ENCODE data around the gene STAT1. TPM values are rescaled to one million over a fixed set of nuclear protein-coding genes. Genes with fewer than 3 reads are reported as not detected.
"Not testable (repeated sequence)": the region's sequence is repeated elsewhere in the genome, so short reads cannot be mapped to it uniquely, and the experiment has no call there.

Gene STAT1
- total and polyA plus RNA-seq, 4 donors = 30.1 to 70.7 (median 55.7) TPM

DNA sequence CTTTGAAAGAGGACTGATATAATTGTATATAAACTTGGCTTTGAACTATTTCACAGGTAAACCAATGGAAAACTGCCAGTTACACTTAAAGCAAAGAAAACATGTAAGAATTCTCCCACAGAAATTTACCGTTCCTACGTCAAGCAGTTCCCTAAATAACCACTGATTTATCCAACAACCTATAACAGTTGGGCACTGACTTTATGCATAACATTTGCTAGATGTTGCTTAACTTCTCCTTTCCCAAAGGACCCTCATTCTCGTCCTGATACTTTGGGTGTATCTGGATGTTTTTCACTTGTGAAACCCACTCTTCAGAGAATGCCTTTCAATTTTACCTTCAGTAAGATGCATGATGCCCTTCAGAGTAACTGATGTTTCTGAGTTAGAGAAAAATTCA is 43.8 kb downstream of the STAT1 start:
- ATAC-seq (ENCODE audit: low FRiP score) (no peak), DNase-seq (no peak)
- Histone ChIP-seq H3K27me3 (ENCODE audit: control insufficient read depth in 1 of 2, insufficient read depth in 2 of 2, low read length in 1 of 2) (no peaks in the 10 kb centered on the region), H3K36me3 (ENCODE audit: control insufficient read depth in 1 of 2, insufficient read depth in 2 of 2, low read length in 1 of 2) (peaks cover 0 to 5% of the 10 kb centered on the region in 2 donors), H3K27ac (ENCODE audit: low read depth in 1 of 2, low read length in 2 of 2) (peak overlapping the region in 1 of 2 donors; percentile 15), H3K4me1 (ENCODE audit: control insufficient read depth in 1 of 2, insufficient read depth in 2 of 2, low read length in 2 of 2) (no peaks in the 10 kb centered on the region), H3K9me3 (ENCODE audit: control insufficient read depth, low read length) (no peaks in the 10 kb centered on the region), H3K4me3 (ENCODE audit: low read length in 2 of 2) (no peak overlapping the region)
- 81 to 83% methylated on average over 3 of the region's 3 CpGs for WGBS, 2 donors
- intact Hi-C loops (cut with DNase I) = no loop called here

DNA sequence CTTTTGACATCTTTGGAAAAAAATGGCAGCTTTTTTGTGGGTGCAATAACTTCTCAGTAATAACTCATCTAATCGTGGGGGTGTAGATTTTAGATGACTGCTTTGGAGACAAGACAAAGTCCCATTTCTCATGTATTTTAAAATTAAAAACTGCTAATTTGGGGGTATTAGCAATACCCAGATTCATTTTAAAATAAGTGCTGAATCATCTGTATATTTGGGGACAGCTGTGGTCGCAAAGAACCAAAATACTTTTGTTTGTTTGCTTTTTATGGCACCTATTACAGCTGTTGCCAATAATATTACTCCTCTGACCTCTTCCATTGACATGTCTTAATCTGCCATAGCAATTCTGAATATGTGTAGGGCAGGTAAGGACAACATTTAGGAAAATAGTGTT is 45.4 kb downstream of the STAT1 start:
- H3K4me1 ChIP-seq (ENCODE audit: control insufficient read depth in 1 of 2, insufficient read depth in 2 of 2, low read length in 2 of 2) = no peaks in the 10 kb centered on the region
- no peak for DNase-seq
- H3K9me3 ChIP-seq (ENCODE audit: control insufficient read depth, low read length) = no peaks in the 10 kb centered on the region
- ATAC-seq (ENCODE audit: low FRiP score) = no peak
- H3K4me3 ChIP-seq (ENCODE audit: low read length in 2 of 2) = no peak overlapping the region
- WGBS, 2 donors = 87 to 90% methylated on average over 2 of the region's 2 CpGs
- no peak overlapping the region for H3K27ac ChIP-seq (ENCODE audit: low read depth in 1 of 2, low read length in 2 of 2)
- intact Hi-C loops (cut with DNase I) = no loop called here
- no peaks in the 10 kb centered on the region for H3K27me3 ChIP-seq (ENCODE audit: control insufficient read depth in 1 of 2, insufficient read depth in 2 of 2, low read length in 1 of 2)
- peaks cover 0 to 5% of the 10 kb centered on the region in 2 donors for H3K36me3 ChIP-seq (ENCODE audit: control insufficient read depth in 1 of 2, insufficient read depth in 2 of 2, low read length in 1 of 2)

DNA sequence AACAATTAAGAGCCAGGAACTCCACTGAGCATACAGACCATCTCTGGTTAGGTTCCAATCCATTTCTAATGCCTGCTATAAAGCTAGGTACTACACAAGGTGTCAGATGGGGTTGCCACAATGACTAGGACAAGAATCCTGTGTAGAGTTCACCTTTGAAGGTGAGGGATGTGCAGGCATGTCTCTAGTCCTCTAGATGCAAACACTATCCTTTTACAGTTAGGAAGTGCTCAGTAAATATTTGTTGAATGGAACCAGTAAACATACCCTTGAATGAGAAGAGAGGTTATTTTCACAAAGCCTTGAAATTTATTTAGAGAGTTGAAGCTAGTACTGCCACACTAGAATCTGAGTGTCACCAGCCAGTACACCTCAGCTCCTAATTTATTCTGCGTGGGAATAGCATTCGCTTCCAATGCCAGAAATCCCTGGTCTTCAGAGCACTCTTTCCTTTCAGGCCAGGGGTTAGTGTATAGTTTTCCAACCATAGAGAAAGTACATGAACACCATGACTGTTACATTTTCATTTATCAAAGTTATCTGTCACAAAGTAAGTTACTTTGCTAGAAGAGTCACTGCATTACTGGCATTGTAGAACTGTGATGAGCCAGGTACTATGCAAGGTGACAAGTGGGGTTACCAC is 48.3 kb downstream of the STAT1 start:
- no peak for DNase-seq
- intact Hi-C loops (cut with DNase I) = no loop called here
- Histone ChIP-seq H3K4me1 (ENCODE audit: control insufficient read depth in 1 of 2, insufficient read depth in 2 of 2, low read length in 2 of 2) (no peaks in the 10 kb centered on the region), H3K27me3 (ENCODE audit: control insufficient read depth in 1 of 2, insufficient read depth in 2 of 2, low read length in 1 of 2) (no peaks in the 10 kb centered on the region), H3K4me3 (ENCODE audit: low read length in 2 of 2) (no peak overlapping the region), H3K36me3 (ENCODE audit: control insufficient read depth in 1 of 2, insufficient read depth in 2 of 2, low read length in 1 of 2) (peaks cover 0 to 5% of the 10 kb centered on the region in 2 donors), H3K9me3 (ENCODE audit: control insufficient read depth, low read length) (no peaks in the 10 kb centered on the region), H3K27ac (ENCODE audit: low read depth in 1 of 2, low read length in 2 of 2) (no peak overlapping the region)
- no peak for ATAC-seq (ENCODE audit: low FRiP score)
- 53 to 57% methylated on average over 2 of the region's 2 CpGs for WGBS, 2 donors

DNA sequence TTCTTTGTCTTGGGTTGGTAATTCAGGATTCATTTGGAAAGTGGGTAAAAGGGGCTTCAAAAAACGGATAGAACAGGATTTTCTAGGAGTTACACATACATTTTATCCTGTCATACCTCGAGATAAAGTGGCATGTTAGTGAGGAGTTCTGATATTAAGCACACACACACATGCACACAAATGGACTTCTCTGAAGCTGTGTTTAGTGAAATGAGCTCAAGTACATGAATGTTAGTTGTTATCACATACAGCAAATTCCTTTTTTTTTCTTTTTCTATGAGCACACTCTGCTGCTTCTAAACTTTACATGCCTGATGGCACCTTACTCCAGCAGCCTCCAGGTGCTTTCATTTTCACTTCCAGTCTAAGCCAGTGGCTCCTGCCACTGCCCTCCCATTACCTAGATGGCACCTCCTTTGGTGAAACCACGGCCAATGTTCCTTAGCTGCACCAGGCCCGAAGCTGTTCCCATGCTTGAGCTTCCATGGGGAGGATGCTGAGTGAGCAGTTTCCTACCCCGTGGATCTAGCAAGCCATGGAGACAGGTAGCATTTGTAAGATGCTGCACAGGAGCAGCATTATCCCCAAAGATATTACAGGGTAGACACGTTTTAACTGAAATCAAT is 49.7 kb downstream of the STAT1 start:
- peaks cover 0 to 5% of the 10 kb centered on the region in 2 donors for H3K36me3 ChIP-seq (ENCODE audit: control insufficient read depth in 1 of 2, insufficient read depth in 2 of 2, low read length in 1 of 2)

DNA sequence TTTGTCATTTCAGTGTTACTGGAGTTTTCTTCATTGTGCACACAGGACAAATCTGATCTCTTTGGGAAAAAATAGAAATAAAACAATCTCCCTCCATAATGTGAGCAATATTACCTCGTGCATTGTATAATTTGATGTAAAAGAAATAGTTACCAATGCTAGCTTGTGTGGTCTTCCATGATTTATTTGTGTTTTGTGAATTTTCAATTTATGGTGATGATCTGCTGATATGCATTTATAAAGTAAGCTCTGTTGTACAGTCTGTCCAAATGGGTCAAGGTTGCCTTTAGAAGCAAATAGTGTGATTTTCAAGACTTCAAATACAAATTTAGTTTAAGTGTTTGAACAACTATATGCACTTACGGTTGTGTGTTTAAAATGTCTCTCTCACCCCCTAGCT is 50.9 kb downstream of the STAT1 start:
- H3K9me3 ChIP-seq (ENCODE audit: control insufficient read depth, low read length) = no peaks in the 10 kb centered on the region
- no peaks in the 10 kb centered on the region for H3K4me1 ChIP-seq (ENCODE audit: control insufficient read depth in 1 of 2, insufficient read depth in 2 of 2, low read length in 2 of 2)
- DNase-seq = no peak
- H3K36me3 ChIP-seq (ENCODE audit: control insufficient read depth in 1 of 2, insufficient read depth in 2 of 2, low read length in 1 of 2) = peaks cover 0 to 5% of the 10 kb centered on the region in 2 donors
- H3K27ac ChIP-seq (ENCODE audit: low read depth in 1 of 2, low read length in 2 of 2) = no peak overlapping the region
- no peak overlapping the region for H3K4me3 ChIP-seq (ENCODE audit: low read length in 2 of 2)
- no peaks in the 10 kb centered on the region for H3K27me3 ChIP-seq (ENCODE audit: control insufficient read depth in 1 of 2, insufficient read depth in 2 of 2, low read length in 1 of 2)
- ATAC-seq (ENCODE audit: low FRiP score) = no peak
- intact Hi-C loops (cut with DNase I) = no loop called here
- 74 to 75% methylated on average over 2 of the region's 2 CpGs for WGBS, 2 donors

More for the DNA sequence above, 49.7 kb downstream of the STAT1 start:
- intact Hi-C loops (cut with DNase I) = no loop called here
- Histone ChIP-seq H3K9me3 (ENCODE audit: control insufficient read depth, low read length) (no peaks in the 10 kb centered on the region), H3K27ac (ENCODE audit: low read depth in 1 of 2, low read length in 2 of 2) (no peak overlapping the region), H3K4me1 (ENCODE audit: control insufficient read depth in 1 of 2, insufficient read depth in 2 of 2, low read length in 2 of 2) (no peaks in the 10 kb centered on the region), H3K4me3 (ENCODE audit: low read length in 2 of 2) (no peak overlapping the region), H3K27me3 (ENCODE audit: control insufficient read depth in 1 of 2, insufficient read depth in 2 of 2, low read length in 1 of 2) (no peaks in the 10 kb centered on the region)
- ATAC-seq (ENCODE audit: low FRiP score) (no peak), DNase-seq (no peak)
- WGBS, 2 donors = 67 to 73% methylated on average over 6 of the region's 6 CpGs

DNA sequence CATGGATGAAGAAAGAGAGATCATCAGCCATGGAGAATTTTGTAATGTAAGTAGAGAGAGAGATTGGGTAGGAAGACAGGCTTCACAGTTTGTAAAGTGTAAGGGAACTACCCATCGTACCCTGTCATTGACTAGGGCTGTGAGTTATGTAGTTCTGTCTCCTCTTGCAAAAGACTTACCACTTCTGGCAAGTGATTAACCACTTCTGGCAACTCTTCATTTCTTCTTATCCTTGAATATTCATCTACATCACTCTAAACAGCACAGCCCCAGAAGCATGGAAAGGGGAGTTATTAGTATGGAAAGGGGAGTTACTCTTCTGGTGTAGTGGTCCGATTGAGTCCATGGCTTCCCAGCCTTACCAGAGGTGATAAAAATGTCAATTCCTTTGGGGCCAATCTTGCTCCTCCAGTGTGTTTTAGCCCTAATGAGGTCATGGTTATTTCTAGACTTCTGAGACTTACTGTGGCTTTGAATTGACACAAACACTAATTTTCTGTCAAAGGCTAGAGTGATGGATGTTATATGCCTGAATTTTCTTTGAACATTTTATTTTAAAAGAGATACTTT is 52.0 kb downstream of the STAT1 start:
- H3K36me3 ChIP-seq (ENCODE audit: control insufficient read depth in 1 of 2, insufficient read depth in 2 of 2, low read length in 1 of 2) = peaks cover 0 to 5% of the 10 kb centered on the region in 2 donors
- H3K9me3 ChIP-seq (ENCODE audit: control insufficient read depth, low read length) = no peaks in the 10 kb centered on the region
- no peaks in the 10 kb centered on the region for H3K4me1 ChIP-seq (ENCODE audit: control insufficient read depth in 1 of 2, insufficient read depth in 2 of 2, low read length in 2 of 2)
- ATAC-seq (ENCODE audit: low FRiP score) = peak; percentile 36
- intact Hi-C loops (cut with DNase I) = no loop called here
- H3K4me3 ChIP-seq (ENCODE audit: low read length in 2 of 2) = no peak overlapping the region
- WGBS, 2 donors = 46 to 47% methylated on average over 2 of the region's 2 CpGs
- DNase-seq = no peak
- no peaks in the 10 kb centered on the region for H3K27me3 ChIP-seq (ENCODE audit: control insufficient read depth in 1 of 2, insufficient read depth in 2 of 2, low read length in 1 of 2)
- H3K27ac ChIP-seq (ENCODE audit: low read depth in 1 of 2, low read length in 2 of 2) = peak overlapping the region in 1 of 2 donors; percentile 14

DNA sequence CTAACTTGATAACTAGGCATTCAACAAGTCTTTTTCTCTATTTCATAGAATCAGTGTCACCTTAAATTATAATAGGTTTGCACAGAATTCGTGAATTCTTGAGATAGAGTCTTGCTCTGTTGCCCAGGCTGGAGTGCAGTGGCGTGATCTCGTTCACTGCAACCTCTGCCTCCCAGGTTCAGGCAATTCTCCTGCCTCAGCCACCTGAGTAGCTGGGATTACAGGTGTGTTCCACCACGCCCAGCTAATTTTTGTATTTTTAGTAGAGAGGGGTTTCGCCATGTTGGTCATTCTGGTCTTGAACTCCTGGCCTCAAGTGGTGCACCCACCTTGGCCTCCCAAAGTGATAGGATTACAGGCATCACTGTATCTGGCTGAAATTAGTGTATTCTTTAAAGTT is 52.9 kb downstream of the STAT1 start:
- H3K36me3 ChIP-seq (ENCODE audit: control insufficient read depth in 1 of 2, insufficient read depth in 2 of 2, low read length in 1 of 2); H3K4me1 ChIP-seq (ENCODE audit: control insufficient read depth in 1 of 2, insufficient read depth in 2 of 2, low read length in 2 of 2); H3K27ac ChIP-seq (ENCODE audit: low read depth in 1 of 2, low read length in 2 of 2); H3K27me3 ChIP-seq (ENCODE audit: control insufficient read depth in 1 of 2, insufficient read depth in 2 of 2, low read length in 1 of 2); DNase-seq; H3K4me3 ChIP-seq (ENCODE audit: low read length in 2 of 2); intact Hi-C loops (cut with DNase I); ATAC-seq (ENCODE audit: low FRiP score); H3K9me3 ChIP-seq (ENCODE audit: control insufficient read depth, low read length): not testable (repeated sequence)
- 97 to 98% methylated on average over 5 of the region's 5 CpGs for WGBS, 2 donors

DNA sequence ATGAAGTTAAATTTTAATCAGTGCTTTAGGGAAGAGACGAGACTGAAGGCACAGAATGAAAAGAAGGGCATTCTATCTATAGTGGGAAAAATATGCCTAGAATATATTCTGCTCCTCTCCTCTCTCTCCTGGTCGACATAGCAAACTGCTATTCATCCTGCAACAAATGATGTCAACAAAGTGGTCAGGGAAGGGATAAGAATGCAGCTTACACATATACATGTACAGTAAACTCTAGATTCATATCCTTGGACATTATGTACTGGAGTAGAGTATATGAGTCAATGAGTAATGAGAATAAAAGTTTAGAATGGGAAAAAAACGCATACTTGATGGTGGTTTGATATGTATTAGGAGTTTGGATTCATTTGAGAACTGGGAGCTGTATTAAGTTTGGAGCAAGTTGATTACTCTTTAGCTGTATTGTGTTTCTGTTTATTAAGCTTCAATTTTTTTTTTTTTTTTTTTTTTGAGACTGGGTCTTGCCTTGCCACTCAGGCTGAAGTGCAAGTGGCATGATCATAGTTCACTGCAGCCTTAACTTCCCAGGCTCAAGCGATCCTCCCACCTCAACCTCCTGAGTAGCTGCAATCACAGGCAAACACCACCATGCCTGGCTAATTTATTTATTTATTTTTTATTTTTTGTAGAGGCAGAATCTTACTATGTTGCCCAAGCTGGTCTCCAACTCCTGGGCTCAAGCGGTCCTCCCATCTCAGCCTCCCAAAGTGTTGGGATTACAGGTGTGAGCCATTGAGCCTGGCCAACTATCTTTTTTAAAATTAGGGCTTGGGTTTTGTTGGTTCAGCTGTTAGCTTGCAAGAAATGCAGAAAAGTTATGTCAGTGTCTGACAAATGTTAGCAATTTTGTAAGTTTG is 53.8 kb downstream of the STAT1 start:
- no peak overlapping the region for H3K27ac ChIP-seq (ENCODE audit: low read depth in 1 of 2, low read length in 2 of 2)
- no peak for ATAC-seq (ENCODE audit: low FRiP score)
- no peaks in the 10 kb centered on the region for H3K36me3 ChIP-seq (ENCODE audit: control insufficient read depth in 1 of 2, insufficient read depth in 2 of 2, low read length in 1 of 2)
- H3K27me3 ChIP-seq (ENCODE audit: control insufficient read depth in 1 of 2, insufficient read depth in 2 of 2, low read length in 1 of 2) = no peaks in the 10 kb centered on the region
- WGBS, 2 donors = 81 to 87% methylated on average over 5 of the region's 5 CpGs
- no peak for DNase-seq
- H3K9me3 ChIP-seq (ENCODE audit: control insufficient read depth, low read length) = no peaks in the 10 kb centered on the region
- H3K4me3 ChIP-seq (ENCODE audit: low read length in 2 of 2) = no peak overlapping the region
- H3K4me1 ChIP-seq (ENCODE audit: control insufficient read depth in 1 of 2, insufficient read depth in 2 of 2, low read length in 2 of 2) = no peaks in the 10 kb centered on the region
- intact Hi-C loops (cut with DNase I) = no loop called here
